SIG-M5 treated with dmso at 0.1 percent for 504 hours (cell line): ENCODE data around the gene UBAP1.
A peak's percentile ranks its signal among the peaks of the same experiment; 100 is the strongest.
"Not testable (repeated sequence)": the region's sequence is repeated elsewhere in the genome, so short reads cannot be mapped to it uniquely, and the experiment has no call there.

Source experiments
- DNase-seq: peaks from one replicate; lab custom pipeline; 2025; ENCODE audit not compliant: unreplicated experiment; lab: John Stamatoyannopoulos, UW

The UBAP1 gene

GRCh38 chr9:34220218-34220617 lies 41.4 kb downstream of the UBAP1 start:
- DNase-seq, result no peak

DNA sequence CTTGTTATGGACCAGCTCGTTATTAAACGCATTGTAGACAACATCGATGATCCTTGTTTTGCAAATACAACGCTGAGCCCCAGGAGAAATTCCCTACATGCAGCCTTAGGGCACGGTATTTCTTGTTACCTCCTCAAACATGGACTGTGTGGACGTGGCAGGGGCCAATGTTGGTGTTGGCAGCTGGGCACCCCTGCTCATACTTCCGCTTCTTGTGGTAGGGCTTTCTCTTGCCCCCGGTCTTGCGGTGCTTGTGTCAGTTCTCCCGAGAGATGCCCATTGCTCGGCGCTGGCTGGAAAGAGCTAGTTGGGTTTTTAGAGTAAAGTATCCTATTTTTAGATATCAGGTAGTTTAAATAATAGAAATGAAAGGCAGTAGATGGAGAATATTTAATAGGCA lies 45.5 kb downstream of the UBAP1 start:
- no peak for DNase-seq

DNA sequence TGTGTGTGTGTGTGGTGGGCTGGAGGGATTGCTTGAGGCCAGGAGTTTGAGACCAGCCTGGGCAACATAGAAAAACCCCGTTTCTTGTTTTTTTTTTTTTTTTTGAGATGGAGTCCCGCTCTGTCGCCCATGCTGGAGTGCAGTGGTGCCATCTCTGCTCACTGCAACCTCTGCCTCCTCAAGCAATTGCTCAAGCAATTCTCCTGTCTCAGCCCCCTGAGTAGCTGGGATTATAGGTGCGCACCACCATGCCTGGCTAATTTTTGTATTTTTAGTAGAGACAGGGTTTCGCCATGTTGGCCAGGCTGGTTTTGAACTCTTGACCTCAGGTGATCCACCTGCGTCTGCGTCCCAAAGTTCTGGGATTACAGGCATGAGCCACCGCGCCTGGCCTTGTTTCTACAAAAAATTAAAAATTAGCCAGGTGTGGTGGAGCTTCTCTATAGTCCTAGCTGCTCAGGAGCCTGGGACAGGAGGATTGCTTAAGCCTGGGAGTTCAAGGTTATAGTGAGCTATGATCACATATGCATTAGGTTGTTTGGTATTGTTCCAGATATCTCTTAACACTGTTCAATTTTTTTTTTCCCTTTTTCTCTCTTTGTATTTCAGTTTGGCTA lies 47.4 kb downstream of the UBAP1 start:
- DNase-seq, result not testable (repeated sequence)

GRCh38 chr9:34227445-34227844 lies 48.6 kb downstream of the UBAP1 start:
- DNase-seq, result no peak

GRCh38 chr9:34230556-34230955 lies 51.7 kb downstream of the UBAP1 start:
- DNase-seq, result no peak

GRCh38 chr9:34232201-34232600 lies 53.4 kb downstream of the UBAP1 start:
- no peak for DNase-seq

- no peak for DNase-seq
Observed at GRCh38 chr9:34233672-34234071, 54.8 kb downstream of the UBAP1 start.

GRCh38 chr9:34237836-34238235 lies 59.0 kb downstream of the UBAP1 start:
- DNase-seq, result no peak

GRCh38 chr9:34240006-34240405 lies 61.2 kb downstream of the UBAP1 start:
- peak; percentile 11 for DNase-seq

DNA sequence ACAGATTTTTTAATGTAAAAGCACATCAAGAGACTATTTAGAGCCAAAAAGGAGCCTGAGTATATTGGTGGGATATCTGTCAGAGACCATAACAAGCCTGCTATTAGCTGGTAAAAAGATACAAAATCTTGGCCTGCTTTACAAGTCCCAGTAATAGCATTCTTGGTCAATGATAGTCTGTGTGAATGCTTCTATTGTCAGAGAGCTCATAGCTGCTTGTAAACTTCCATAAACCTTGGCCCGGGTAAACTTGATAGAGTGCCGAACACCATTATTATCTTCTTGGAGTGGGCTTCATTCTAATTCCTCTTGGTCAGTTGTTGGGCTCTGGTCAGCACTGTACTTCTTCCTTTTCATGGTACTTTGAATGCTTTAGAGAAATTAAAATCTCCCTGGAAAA lies 64.0 kb downstream of the UBAP1 start:
- DNase-seq, result no peak

- DNase-seq, result not testable (repeated sequence)
Observed at GRCh38 chr9:34245212-34245611, 66.4 kb downstream of the UBAP1 start.

GRCh38 chr9:34246453-34246852 lies 67.6 kb downstream of the UBAP1 start:
- no peak for DNase-seq

DNA sequence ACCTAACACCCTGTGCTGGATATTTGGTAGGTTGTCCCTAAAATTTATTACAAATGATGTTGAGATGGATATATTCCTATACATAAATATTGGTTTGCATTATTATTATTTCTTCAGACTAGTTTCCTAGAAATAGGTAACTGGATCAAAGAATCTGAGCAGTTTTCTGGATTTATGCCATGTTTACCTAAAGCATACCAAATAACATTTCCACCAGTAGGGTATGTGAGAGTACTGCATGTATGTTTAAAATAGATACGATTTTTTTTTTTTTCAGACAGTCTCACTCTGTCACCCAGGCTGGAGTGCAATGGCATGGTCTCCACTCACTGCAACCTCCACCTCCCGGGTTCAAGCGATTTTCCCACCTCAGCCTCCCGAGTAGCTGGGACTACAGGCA lies 68.9 kb downstream of the UBAP1 start:
- not testable (repeated sequence) for DNase-seq

GRCh38 chr9:34249274-34249673 lies 70.4 kb downstream of the UBAP1 start:
- no peak for DNase-seq

- no peak for DNase-seq
Observed at GRCh38 chr9:34250721-34251120, 71.9 kb downstream of the UBAP1 start.

GRCh38 chr9:34252016-34252415 lies 73.2 kb downstream of the UBAP1 start:
- DNase-seq, result no peak

GRCh38 chr9:34252670-34253459 lies 74.0 kb downstream of the UBAP1 start:
- peak; percentile 29 for DNase-seq

DNA sequence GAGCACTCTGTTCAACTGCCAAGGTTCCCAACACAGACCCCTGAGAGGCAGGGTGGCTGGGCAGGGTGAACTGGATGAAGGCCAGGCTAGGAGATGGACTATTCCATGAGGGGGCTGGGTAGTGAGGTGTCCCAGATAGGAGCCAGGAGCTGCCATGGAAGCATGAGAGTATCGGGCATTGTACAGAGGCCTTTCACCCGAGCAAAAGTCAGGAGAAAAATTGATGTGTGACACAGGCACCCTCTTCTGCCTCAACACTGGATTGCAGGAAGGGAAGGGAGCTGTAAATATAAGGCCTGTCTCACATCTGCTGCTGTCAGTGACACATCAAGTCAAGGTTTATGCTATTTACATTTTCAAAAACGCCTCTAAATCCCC lies 74.6 kb downstream of the UBAP1 start:
- DNase-seq, result no peak

DNA sequence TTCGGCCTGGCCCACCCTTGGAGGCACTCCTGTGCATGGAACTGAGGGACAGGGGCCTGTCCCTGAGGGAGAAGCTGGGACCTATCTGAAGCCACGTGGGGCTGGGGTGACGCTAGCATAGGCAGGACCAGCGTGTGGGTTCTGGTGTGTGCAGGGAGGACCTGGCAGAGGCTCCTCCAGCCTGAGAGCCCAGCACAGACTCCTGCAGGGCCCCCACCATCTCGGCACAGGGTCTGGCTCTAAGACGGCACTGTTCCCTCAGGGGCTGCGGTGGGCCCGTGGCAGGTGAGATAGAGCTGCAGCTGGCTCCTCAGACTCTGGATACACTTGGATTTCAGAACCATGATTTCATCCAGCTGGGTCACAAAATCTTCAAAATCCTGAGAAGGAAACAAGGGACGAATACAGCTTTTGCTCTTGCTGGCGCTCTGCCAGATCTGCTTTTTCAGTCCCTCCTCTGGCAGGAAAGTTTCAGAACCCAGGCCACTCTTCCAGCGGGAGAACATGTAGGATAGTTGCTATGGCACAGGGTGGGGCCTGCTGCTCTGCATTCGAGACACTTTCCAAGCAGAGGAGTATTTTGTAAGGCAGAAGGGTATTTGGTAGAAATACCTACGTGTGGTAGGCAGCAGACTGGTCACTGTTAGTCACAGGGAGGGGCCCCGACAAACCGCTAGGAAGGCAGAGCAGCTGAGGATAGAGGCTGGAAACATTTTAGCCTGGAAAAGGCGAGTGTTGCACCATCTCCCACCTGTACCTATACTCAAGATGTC lies 75.5 kb downstream of the UBAP1 start:
- DNase-seq, result no peak

GRCh38 chr9:34254966-34255825 lies 76.4 kb downstream of the UBAP1 start:
- DNase-seq, result no peak

GRCh38 chr9:34256104-34256503 lies 77.3 kb downstream of the UBAP1 start:
- DNase-seq, result peak; percentile 8
